Stimulated activated naive CD4-positive, alpha-beta T cell (primary cell): ENCODE measurements around the gene C11orf21.
A peak's percentile ranks its signal among the peaks of the same experiment; 100 is the strongest.
"Not testable (repeated sequence)": the region's sequence is repeated elsewhere in the genome, so short reads cannot be mapped to it uniquely, and the experiment has no call there.

Source experiments
- DNase-seq, 6 experiments: peaks; one replicate each; lab custom pipeline; 2025; lab: John Stamatoyannopoulos, UW

Gene C11orf21

DNA sequence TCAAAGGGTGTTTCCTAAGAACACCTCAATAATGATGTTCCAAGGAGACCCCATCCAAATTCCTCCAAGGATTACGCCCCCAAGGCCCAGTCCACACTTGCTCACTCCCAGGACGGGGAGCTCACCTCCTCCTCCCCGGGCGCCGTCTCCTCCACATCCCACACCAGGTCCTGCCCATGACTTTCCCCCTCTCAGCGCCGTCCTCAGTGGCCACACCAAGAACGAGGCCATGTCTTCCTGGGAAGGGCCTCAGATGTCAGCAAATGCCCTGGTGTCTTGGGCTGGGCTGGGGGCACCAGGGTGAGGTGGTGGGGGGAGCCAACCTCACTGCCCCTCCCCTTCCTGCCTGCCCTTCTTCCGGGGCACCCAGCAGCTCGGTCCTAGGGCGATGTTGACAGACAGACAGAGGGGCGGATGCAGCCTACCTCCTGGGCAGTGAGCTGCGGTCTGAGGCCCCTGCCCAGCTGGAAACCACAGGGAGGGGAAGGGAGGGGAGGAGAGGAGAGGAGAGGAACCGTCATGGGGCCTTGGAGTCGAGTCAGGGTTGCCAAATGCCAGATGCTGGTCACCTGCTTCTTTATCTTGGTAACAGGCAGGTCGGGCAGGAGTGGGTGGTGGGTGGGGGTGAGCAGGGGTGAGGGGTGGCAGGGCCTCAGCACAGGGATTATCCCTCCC is at the start of gene C11orf21, which contains the start of gene TSPAN32:
Gene C11orf21, minus strand, starts transcription at position 288 of the 675 bp plus-strand sequence. Its CDS starts 110 bp downstream, at position 178.
Gene TSPAN32, plus strand, starts transcription at position 383 of the 675 bp plus-strand sequence. Its CDS starts 137 bp downstream, at position 520.
- DNase-seq = peak in 5 of 6 experiments; percentile 38 to 64 (median 46)

DNA sequence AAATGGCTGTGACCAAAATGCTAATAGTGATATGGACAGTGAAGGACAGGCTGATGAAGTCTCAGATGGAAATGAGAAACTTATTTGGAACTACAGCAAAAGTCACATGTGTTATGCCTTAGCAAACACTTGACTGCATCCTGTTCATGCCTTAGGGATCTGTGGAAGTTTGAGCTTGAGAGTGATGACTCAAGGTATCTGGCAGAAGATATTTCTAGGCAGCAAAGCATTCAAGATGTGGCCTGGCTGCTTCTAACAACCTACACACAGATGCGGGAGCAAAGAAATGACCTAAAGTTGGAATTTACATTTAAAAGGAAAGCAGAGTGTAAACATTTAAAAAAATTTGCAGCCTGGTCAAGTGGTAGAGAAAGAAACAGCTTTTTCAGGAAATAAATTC is 47.3 kb upstream of the C11orf21 start:
- DNase-seq = no peak

GRCh38 chr11:2347308-2347830 is 45.7 kb upstream of the C11orf21 start:
- no peak for DNase-seq

DNA sequence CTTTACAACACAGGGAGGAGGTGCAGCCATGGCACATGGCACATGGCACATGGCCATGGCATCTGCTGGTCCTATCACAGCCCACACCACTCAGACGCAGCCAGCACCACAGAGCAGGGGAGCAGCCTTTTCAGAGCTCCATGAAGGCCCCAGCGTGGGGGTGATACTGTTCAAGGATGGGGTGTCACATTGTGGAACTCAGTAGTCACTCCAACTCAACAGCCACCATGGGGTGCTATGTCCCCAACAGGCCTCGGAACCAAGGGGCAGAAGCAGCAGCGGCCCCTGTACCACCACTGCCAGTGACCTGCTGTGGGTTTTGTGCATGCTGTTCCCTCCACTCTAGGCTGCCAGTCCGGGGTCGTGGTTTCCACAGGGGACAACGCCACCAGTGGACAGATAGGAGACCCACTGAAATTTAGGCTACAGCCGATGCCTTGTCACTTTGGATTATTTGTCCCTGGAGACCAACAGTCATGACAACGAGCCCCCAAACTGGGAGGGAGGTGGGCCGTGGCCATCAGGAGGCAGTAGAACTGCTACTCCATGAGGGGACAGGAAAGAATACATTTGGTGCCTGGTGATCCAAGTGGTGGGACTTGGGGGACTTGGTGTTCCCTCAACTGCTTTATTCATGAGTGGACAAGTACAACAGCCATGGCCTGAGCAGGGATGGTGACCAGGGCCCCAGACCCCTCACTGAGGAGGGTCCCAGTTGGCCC is 45.0 kb upstream of the C11orf21 start:
- no peak for DNase-seq

DNA sequence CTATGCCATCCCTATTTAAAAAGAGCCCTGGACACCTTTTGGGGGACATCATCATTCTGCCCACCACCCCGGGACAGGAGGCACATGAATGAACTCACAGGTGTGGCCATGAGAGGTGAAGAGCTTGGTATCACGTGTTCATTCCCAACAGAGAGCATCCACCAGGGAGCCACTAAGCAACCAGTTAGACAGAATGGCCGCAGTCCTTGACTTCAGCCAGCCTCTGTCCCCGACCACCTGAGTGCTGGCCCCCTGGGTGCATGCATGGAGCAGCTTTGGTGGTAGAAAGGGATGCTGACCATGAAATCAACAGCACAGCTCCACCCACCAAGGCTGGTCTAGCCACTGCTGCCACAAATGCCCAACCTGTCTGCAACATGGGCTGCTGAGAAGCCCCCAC is 44.3 kb upstream of the C11orf21 start:
- DNase-seq = no peak

DNA sequence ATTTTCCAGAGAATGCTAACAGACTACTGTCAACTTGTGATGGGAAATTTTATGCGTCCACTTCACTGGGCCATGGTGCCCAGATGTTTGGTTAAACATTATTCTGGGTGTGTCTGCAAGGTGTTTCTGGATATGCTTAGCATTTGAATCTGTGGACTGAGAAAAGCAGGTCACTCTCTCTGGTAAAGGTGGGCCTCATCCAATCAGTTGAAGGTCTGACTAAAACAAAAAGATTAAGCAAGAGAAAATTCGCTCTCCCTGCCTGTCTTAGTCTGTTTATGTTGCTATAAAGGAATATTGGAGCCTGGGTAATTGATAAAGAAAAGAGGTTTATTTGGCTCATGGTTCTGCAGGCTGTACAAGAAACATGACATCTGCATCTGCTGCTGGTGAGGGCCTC is 43.3 kb upstream of the C11orf21 start:
- no peak for DNase-seq

- no peak for DNase-seq
These were observed 41.8 kb upstream of the C11orf21 start for GRCh38 chr11:2343502-2343901.

- no peak for DNase-seq
These were observed 41.3 kb upstream of the C11orf21 start for GRCh38 chr11:2342981-2343380.

GRCh38 chr11:2342557-2342956 is 40.8 kb upstream of the C11orf21 start:
- DNase-seq = no peak

GRCh38 chr11:2338760-2339159 is 37.0 kb upstream of the C11orf21 start:
- not testable (repeated sequence) for DNase-seq

- not testable (repeated sequence) for DNase-seq
These were observed 33.6 kb upstream of the C11orf21 start for GRCh38 chr11:2335286-2335685.

GRCh38 chr11:2333486-2334205 is 31.9 kb upstream of the C11orf21 start:
- DNase-seq = not testable (repeated sequence)

DNA sequence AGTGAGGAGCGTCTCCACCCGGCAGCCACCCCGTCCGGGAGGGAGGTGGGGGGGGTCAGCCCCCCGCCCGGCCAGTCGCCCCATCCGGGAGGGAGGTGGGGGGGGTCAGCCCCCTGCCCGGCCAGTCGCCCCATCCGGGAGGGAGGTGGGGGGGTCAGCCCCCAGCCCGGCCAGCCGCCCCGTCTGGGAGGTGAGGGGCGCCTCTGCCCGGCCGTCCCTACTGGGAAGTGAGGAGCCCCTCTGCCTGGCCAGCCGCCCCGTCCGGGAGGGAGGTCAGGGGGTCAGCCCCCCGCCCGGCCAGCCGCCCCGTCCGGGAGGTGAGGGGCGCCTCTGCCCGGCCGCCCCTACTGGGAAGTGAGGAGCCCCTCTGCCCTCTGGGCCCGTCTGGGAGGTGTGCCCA is 30.9 kb upstream of the C11orf21 start:
- DNase-seq = not testable (repeated sequence)

DNA sequence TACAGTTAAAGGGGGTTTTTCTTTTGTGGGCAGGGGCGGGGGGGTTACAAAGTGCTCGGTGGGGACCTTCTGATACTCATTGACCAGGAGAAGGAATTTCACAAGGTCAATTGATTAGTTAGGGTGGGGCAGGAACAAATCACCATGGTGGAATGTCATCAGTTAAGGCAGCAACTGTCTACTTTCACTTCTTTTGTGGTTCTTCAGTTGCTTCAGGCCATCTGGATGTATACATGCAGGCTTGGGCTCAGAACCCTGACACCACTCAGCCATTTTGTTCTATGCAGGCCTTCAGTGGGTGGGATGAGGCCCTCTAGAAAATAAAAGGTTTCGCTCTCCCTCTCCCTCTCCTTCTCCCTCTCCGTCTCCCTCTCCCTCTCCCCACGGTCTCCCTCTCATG is 29.7 kb upstream of the C11orf21 start:
- no peak for DNase-seq

- DNase-seq = no peak
These were observed 29.0 kb upstream of the C11orf21 start for GRCh38 chr11:2330696-2331095.

- DNase-seq = no peak
These were observed 27.8 kb upstream of the C11orf21 start for GRCh38 chr11:2329551-2329950.

DNA sequence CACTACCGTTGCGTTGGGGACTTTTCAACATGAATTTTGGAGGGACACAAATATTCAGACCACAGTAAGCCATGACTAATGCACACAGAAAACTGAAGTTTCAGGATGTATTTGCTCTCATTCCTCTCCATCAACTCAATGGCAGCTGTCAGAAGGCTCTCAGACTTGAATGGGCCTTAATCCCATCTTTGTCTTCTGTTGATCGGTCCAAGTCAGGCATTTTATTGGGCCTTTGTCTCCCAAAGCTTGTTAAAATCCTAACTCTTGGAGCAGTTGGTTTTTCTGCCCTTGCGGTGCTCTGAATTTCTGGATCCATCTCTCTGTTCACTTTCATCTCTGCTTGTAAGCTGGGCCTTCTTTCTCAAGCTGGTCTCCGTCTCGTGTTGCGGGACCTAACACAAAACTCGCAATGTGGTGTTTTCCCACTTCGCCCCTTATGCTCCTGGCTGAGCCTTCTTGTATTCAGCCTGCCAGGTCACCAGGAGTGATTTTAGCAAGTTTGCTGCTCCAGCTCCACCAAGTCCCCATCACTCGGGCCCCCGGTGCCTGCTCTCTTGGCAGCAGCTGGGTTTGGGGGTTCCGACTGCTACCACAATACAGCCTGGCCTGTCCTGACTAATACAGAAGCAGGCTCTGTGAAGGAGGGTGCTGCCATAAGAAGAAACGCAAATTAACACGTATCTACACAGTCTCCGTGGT is 27.1 kb upstream of the C11orf21 start:
- no peak for DNase-seq

- DNase-seq = no peak
These were observed 26.3 kb upstream of the C11orf21 start for GRCh38 chr11:2328021-2328420.

DNA sequence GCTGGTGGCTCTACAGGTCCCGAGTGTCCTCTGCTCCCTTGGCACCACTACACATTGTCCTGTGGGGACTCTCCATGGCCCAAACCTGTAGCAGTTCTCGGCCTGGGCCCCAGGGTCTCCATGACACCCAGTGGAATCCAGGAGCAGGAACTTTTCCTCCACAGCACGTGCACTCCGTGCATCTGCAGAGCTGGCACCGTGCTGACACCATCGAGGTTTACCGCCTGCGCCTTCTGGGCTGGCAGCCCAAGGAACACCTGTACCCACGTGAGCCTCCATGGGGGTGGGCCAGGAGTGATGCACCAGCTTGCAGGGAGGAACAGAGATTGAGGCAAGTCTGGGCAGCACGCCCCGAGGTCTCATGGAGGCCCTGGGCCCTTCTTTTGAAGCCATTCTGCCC is 25.3 kb upstream of the C11orf21 start:
- no peak for DNase-seq

- no peak for DNase-seq
These were observed 24.0 kb upstream of the C11orf21 start for GRCh38 chr11:2325719-2326118.

DNA sequence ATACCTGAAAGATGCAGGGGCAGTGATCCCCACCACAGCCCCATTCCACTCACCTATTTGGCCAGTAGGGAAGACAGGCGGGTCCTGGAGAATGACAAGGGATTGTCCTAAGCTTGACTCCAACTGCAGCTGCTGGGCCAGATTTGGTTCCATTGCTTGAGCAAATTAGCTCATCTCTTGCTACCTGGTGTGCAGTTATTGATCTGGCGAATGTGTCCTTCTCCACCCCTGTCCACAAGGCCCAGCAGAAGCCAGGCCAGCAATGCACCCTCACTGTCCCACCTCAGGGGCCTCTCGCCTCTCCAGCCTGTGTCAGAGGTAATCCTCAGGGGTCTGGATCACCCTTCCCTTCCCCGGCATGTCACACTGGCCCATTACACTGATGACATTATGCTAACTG is 23.4 kb upstream of the C11orf21 start:
- no peak for DNase-seq

DNA sequence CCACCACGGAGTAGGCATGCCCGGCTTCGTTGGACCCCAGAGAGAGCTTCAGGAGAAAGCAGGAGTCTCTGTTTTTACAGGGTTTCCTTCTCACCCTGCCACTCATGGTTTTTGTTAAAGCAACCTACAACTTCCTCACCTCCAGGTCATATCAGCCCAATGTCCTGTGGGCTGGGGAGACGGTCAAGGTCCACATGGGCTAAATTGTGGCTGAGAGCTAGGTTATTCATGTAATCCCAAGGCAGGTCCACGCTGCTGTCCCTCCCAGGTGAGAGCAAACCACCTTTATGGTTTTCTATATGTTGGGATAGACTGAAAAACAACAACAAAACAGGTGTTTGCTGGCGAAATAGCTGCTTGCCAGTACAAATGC is 19.6 kb upstream of the C11orf21 start:
- DNase-seq = no peak
